NT2/D1 (cell line): ENCODE data around the gene RNASE1.

Experiments used
- DNase-seq: peaks from one replicate; pipeline ENCODE4 v3.0.0-alpha.2; 2011; ENCODE audit warnings: low read depth, low spot score
- H3K27me3 ChIP-seq: 2 replicates; pipeline ENCODE4 v1.6.0; 2011; ENCODE audit warnings: mild to moderate bottlenecking; ENCODE audit not compliant: insufficient read length, insufficient read depth
- H3K36me3 ChIP-seq: 2 replicates; pipeline ENCODE4 v1.6.1; 2011; ENCODE audit warnings: mild to moderate bottlenecking, low read length, mixed read lengths; ENCODE audit not compliant: insufficient read depth, insufficient read length
- H3K4me1 ChIP-seq: 2 replicates; pipeline ENCODE4 v1.5.1; 2011; ENCODE audit not compliant: insufficient read depth, insufficient read length
- H3K4me3 ChIP-seq: 2 replicates; pipeline ENCODE4 v1.5.1; 2011; ENCODE audit warnings: low read depth; ENCODE audit not compliant: insufficient read length
- H3K9ac ChIP-seq: 2 replicates; pipeline ENCODE4 v1.6.0; 2011; ENCODE audit warnings: low read depth; ENCODE audit not compliant: insufficient read length
- H3K9me3 ChIP-seq: 2 replicates; pipeline ENCODE4 v1.5.1; 2011; ENCODE audit warnings: mild to moderate bottlenecking, low read length; ENCODE audit not compliant: insufficient read depth
- SUZ12 ChIP-seq: IDR thresholded peaks from 2 replicates; pipeline ENCODE4 v1.6.1; 2011; ENCODE audit not compliant: insufficient read length, insufficient read depth; ENCODE audit errors: extremely low read depth
- YY1 ChIP-seq: IDR thresholded peaks from 2 replicates; pipeline ENCODE4 v1.6.1; 2011; ENCODE audit not compliant: insufficient read length, insufficient read depth
- ZNF274 ChIP-seq: IDR thresholded peaks from 2 replicates; pipeline ENCODE4 v1.6.1; 2011; ENCODE audit warnings: mild to moderate bottlenecking, low read depth, low read length

Gene RNASE1

DNA sequence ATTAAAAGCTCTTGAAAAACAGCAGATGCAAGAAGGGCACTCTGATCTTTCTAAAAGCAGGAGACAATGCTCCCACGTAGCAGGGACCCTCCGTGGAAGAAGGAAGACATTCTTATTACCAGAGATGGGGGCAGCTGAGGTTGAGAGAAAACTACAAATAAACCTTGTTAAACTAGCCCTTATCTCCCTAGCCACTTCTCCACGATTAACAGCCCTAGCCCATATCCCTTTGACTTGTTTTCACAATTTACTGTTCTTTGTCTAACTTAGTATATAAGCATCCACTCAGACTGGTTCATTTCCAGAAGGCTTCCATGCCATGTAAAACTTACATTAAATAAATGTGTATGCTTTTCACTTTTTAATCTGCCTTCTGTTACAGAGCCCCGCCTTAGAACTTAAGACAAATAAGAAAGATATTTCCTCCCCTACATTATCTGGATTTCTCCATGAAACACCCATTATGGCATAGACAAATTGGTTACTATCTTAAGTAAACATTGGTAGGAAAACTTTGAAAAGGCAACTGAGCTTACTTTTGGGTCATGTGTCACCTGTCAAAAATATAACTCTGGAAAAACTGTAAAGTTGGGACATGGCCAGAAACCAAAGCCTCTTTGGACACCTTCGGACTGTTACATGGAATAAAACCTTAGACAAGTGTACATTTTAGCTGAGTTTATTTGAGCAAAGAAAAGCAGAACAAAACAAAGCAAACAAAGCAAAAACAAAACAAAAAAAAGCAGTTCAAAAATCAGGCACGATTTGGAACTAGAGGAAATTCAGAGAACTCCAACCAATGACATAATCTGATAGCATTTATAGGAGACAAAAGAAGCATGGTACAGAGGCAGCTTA, 4.9 kb upstream of the RNASE1 start:
- DNase-seq: no peak
- H3K27me3 ChIP-seq: no peaks in the 10 kb centered on the region

GRCh38 chr14:20805485-20805884, 2.8 kb upstream of the RNASE1 start:
- no peaks in the 10 kb centered on the region for H3K9me3 ChIP-seq
- H3K9ac ChIP-seq: no peak overlapping the region
- H3K27me3 ChIP-seq: no peaks in the 10 kb centered on the region

More for the DNA sequence above, 4.9 kb upstream of the RNASE1 start:
- H3K36me3 ChIP-seq: no peaks in the 10 kb centered on the region
- H3K4me1 ChIP-seq: peaks cover 2% of the 10 kb centered on the region
- TF ChIP-seq ZNF274 (no peak), YY1 (no peak), SUZ12 (no peak)
- no peak overlapping the region for H3K4me3 ChIP-seq
- no peak overlapping the region for H3K9ac ChIP-seq
- H3K9me3 ChIP-seq: no peaks in the 10 kb centered on the region

DNA sequence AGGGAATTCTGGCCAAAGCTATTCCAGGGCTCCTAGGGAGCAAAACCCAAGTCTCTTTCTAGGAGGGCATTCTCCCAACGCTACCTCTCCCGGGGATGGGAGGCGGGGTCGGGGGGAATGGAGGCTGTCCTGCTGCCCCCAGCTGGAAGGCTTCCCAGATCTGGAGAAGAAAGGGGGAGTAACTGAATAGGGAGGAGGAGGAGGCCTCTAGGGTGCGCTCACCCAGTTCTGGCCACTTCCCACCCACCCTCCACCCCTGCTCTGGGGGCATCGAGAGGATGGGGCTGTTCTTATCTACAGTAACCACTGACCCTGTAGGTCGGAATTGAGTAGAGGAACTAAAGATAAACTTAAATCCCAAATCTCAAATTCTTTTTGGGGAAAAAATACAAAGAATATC, 579 bp upstream of the RNASE1 start:
- H3K9ac ChIP-seq: no peak overlapping the region
- peaks cover 8% of the 10 kb centered on the region for H3K4me1 ChIP-seq
- no peak overlapping the region for H3K4me3 ChIP-seq
- DNase-seq: no peak
- TF ChIP-seq SUZ12: no peak
- no peak for TF ChIP-seq YY1
- no peak for TF ChIP-seq ZNF274
- H3K27me3 ChIP-seq: no peaks in the 10 kb centered on the region
- no peaks in the 10 kb centered on the region for H3K36me3 ChIP-seq
- H3K9me3 ChIP-seq: no peaks in the 10 kb centered on the region

More at GRCh38 chr14:20805485-20805884, 2.8 kb upstream of the RNASE1 start:
- Histone ChIP-seq H3K36me3 (no peaks in the 10 kb centered on the region), H3K4me3 (no peak overlapping the region), H3K4me1 (peaks cover 6% of the 10 kb centered on the region)
- DNase-seq: no peak
- no peak for TF ChIP-seq SUZ12
- TF ChIP-seq YY1: no peak
- no peak for TF ChIP-seq ZNF274

- H3K9me3 ChIP-seq: no peaks in the 10 kb centered on the region
- no peak overlapping the region for H3K9ac ChIP-seq
- TF ChIP-seq SUZ12: no peak
- no peak for TF ChIP-seq ZNF274
- TF ChIP-seq YY1: no peak
- H3K36me3 ChIP-seq: no peaks in the 10 kb centered on the region
- no peak for DNase-seq
- no peak overlapping the region for H3K4me3 ChIP-seq
- peaks cover 8% of the 10 kb centered on the region for H3K4me1 ChIP-seq
- H3K27me3 ChIP-seq: no peaks in the 10 kb centered on the region
Measured at GRCh38 chr14:20801726-20802125, 918 bp downstream of the RNASE1 start.

DNA sequence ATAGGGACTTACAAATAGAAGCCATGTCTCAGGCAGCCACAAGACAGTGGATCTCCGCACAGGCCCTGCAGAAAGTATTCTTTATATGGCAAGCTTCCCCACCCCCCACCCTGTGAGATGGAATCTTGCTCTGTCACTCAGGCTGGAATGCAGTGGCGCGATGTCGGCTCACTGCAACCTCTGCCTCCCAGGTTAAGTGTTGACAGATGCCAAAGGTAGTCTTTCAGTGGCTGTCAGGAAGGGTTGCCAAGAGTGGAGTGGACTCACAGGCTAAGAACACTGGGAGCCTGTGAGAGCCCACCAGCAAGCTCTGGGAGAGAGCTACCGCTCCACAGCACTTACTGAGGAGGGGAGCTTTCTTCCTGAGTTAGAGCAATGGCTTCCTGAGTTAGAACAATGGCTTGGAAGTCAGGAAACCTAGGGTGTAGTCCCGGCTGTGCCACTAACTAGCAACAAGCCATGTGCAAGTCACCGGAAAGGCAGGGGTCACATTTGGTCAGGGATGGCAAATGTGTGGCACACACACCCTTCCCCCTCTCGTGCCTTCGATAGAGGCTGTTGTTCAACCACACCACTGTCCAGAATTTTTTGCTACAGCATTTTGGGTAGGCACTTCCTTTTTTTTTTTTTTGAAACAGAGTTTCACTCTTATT, 2.6 kb downstream of the RNASE1 start:
- H3K27me3 ChIP-seq: no peaks in the 10 kb centered on the region

DNA sequence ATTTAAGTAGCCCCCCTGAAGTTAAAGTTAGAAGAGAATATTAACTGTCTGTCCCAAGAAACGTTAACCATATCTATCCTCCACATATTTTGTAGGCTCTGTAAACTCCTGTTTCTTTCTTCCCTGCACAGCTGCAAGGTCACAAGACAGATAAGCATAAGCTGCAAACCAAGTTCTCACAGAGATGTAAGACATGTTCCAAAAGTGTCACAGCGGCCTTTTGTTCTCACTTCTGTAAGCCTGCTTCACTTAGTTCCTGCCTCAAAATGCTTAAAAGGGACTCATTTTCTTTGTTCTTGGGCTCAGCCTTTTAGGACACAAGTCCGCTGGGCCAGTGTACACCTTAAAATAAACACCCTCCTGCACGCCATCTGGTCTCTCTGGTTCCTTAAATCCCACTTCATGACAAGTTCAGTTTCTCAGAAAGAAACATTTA, 3.2 kb downstream of the RNASE1 start:
- Histone ChIP-seq H3K9me3 (no peaks in the 10 kb centered on the region), H3K4me1 (peaks cover 8% of the 10 kb centered on the region), H3K9ac (no peak overlapping the region), H3K27me3 (no peaks in the 10 kb centered on the region), H3K36me3 (no peaks in the 10 kb centered on the region), H3K4me3 (no peak overlapping the region)
- no peak for TF ChIP-seq ZNF274
- no peak for TF ChIP-seq YY1
- no peak for TF ChIP-seq SUZ12
- no peak for DNase-seq

More for the DNA sequence above, 2.6 kb downstream of the RNASE1 start:
- Histone ChIP-seq H3K9me3 (no peaks in the 10 kb centered on the region), H3K36me3 (no peaks in the 10 kb centered on the region), H3K9ac (no peak overlapping the region), H3K4me3 (no peak overlapping the region), H3K4me1 (peaks cover 8% of the 10 kb centered on the region)
- TF ChIP-seq SUZ12 (no peak), YY1 (no peak), ZNF274 (no peak)
- DNase-seq: no peak

DNA sequence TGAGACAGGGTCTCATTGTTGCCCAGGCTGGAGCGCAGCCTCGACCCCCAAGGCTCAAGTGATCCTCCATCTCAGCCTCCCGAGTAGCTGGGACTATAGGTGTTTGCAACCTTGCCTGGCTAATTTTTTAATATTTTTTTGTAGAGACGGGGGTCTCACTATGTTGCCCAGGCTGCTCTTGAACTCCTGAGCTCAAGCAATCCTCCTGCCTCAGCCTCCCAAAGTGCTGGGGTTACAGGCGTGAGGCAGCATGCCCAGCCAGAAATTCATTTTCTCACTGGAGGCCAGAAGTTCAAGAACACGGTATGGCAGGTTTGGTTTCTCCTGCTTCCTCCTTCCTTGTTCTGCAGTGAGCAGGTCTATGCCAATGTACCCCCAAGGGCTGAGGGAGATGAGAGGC, 3.7 kb downstream of the RNASE1 start:
- Histone ChIP-seq H3K9me3 (no peaks in the 10 kb centered on the region), H3K27me3 (no peaks in the 10 kb centered on the region), H3K36me3 (no peaks in the 10 kb centered on the region), H3K4me3 (no peak overlapping the region), H3K9ac (no peak overlapping the region), H3K4me1 (peaks cover 8% of the 10 kb centered on the region)
- DNase-seq: no peak
- no peak for TF ChIP-seq SUZ12
- no peak for TF ChIP-seq YY1
- TF ChIP-seq ZNF274: no peak
